Measurements from ENCODE around the gene TMEM52.

TMEM52 gene

GRCh38 chr1:1929102-1929638 is 10.1 kb upstream of the TMEM52 start:
- H3K4me1 ChIP-seq (ENCODE audit: insufficient read depth, low read length): no peaks in the 10 kb centered on the region
- H3K4me3 ChIP-seq (ENCODE audit: low read depth in 1 of 2, low read length in 2 of 2): no peak overlapping the region
- H3K9ac ChIP-seq (ENCODE audit: low read depth, low read length): no peak overlapping the region
- DNase-seq (no peak), ATAC-seq (ENCODE audit: insufficient read depth, low read depth) (no peak)
- no peak overlapping the region for H3K27ac ChIP-seq (ENCODE audit: low read length)
- H3K27me3 ChIP-seq (ENCODE audit: insufficient read depth, low read length, poor library complexity): no peaks in the 10 kb centered on the region
- peaks cover 2% of the 10 kb centered on the region for H3K9me3 ChIP-seq (ENCODE audit: insufficient read depth, low read length, severe bottlenecking)
- no peaks in the 10 kb centered on the region for H3K79me2 ChIP-seq (ENCODE audit: insufficient read depth, low read length)
- no peak overlapping the region for H2AFZ ChIP-seq (ENCODE audit: low read depth, low read length)
- no peaks in the 10 kb centered on the region; the same call in 1 of the 2 replicates for H4K20me1 ChIP-seq (ENCODE audit: insufficient read depth, low read length)
- no peak overlapping the region for H3K4me2 ChIP-seq (ENCODE audit: insufficient read depth, low read length)
- TF ChIP-seq, protein P1, sequence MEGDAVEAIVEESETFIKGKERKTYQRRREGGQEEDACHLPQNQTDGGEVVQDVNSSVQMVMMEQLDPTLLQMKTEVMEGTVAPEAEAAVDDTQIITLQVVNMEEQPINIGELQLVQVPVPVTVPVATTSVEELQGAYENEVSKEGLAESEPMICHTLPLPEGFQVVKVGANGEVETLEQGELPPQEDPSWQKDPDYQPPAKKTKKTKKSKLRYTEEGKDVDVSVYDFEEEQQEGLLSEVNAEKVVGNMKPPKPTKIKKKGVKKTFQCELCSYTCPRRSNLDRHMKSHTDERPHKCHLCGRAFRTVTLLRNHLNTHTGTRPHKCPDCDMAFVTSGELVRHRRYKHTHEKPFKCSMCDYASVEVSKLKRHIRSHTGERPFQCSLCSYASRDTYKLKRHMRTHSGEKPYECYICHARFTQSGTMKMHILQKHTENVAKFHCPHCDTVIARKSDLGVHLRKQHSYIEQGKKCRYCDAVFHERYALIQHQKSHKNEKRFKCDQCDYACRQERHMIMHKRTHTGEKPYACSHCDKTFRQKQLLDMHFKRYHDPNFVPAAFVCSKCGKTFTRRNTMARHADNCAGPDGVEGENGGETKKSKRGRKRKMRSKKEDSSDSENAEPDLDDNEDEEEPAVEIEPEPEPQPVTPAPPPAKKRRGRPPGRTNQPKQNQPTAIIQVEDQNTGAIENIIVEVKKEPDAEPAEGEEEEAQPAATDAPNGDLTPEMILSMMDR (IDR thresholded peaks at IDR 0.05; ENCODE audit: borderline replicate concordance, extremely low read depth, low read length, poor library complexity, severe bottlenecking): no peak
- TF ChIP-seq EZH2 (IDR thresholded peaks at IDR 0.05; ENCODE audit: borderline replicate concordance, low read depth, low read length, severe bottlenecking): no peak
- no peaks in the 10 kb centered on the region for H3K36me3 ChIP-seq (ENCODE audit: insufficient read depth, low read length)

DNA sequence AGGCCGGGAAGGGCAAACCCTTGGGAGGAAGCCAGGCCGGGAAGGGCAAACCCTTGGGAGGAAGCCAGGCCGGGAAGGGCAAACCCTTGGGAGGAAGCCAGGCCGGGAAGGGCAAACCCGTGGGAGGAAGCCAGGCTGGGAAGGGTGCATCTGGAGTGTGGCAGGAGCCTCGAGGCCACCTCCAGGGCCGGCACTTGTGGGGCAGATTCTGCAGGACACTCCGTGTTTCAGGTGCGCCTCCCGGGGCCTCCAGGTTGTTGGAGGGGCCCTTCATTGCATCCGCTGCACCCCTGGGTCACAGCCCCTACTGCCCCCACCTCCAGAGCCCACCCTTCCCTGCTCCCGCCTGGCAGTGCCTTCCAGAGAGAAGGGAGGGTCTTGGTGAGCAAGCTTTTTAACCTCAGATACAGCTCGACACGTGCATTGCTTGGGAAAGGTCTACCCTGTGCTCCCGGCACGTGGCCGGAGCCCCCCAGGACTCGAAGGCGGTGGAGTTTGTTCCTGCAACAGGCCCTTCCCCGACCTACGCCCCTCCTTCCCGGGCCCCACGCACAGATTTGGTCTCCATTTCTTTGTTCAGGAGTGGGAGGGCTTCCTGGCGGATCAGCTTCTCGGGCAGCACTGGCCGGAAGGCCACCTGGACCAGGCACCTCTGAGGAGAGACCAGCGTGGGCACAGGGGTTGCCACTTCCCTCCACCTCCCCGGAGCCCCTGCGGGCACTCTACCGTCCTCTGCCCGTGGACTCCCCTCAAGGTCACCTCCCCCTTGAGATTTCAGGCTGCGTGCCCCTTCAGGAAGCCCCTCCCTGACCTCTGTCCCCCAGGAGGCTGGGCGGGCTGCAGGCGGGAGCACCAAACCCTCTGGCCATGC is 9.4 kb upstream of the TMEM52 start:
- no peak overlapping the region for H2AFZ ChIP-seq (ENCODE audit: low read depth, low read length)
- TF ChIP-seq, protein P1 (IDR thresholded peaks at IDR 0.05; ENCODE audit: borderline replicate concordance, extremely low read depth, low read length, poor library complexity, severe bottlenecking): no peak
- TF ChIP-seq EZH2 (IDR thresholded peaks at IDR 0.05; ENCODE audit: borderline replicate concordance, low read depth, low read length, severe bottlenecking): no peak
- H3K36me3 ChIP-seq (ENCODE audit: insufficient read depth, low read length): no peaks in the 10 kb centered on the region
- no peak overlapping the region for H3K4me2 ChIP-seq (ENCODE audit: insufficient read depth, low read length)
- no peaks in the 10 kb centered on the region for H3K9me3 ChIP-seq (ENCODE audit: insufficient read depth, low read length, severe bottlenecking)
- DNase-seq: no peak
- H3K4me3 ChIP-seq (ENCODE audit: low read depth in 1 of 2, low read length in 2 of 2): no peak overlapping the region
- ATAC-seq (ENCODE audit: insufficient read depth, low read depth): no peak
- no peaks in the 10 kb centered on the region for H3K27me3 ChIP-seq (ENCODE audit: insufficient read depth, low read length, poor library complexity)
- H3K4me1 ChIP-seq (ENCODE audit: insufficient read depth, low read length): no peaks in the 10 kb centered on the region
- no peak overlapping the region for H3K9ac ChIP-seq (ENCODE audit: low read depth, low read length)
- no peak overlapping the region for H3K27ac ChIP-seq (ENCODE audit: low read length)
- H3K79me2 ChIP-seq (ENCODE audit: insufficient read depth, low read length): no peaks in the 10 kb centered on the region
- no peaks in the 10 kb centered on the region; the same call in 1 of the 2 replicates for H4K20me1 ChIP-seq (ENCODE audit: insufficient read depth, low read length)

GRCh38 chr1:1927751-1928150 is 8.7 kb upstream of the TMEM52 start:
- no peak overlapping the region for H3K27ac ChIP-seq (ENCODE audit: low read length)
- no peak for TF ChIP-seq EZH2 (IDR thresholded peaks at IDR 0.05; ENCODE audit: borderline replicate concordance, low read depth, low read length, severe bottlenecking)
- TF ChIP-seq, protein P1 (IDR thresholded peaks at IDR 0.05; ENCODE audit: borderline replicate concordance, extremely low read depth, low read length, poor library complexity, severe bottlenecking): no peak
- H3K4me3 ChIP-seq (ENCODE audit: low read depth in 1 of 2, low read length in 2 of 2): no peak overlapping the region

More at GRCh38 chr1:1927751-1928150, 8.7 kb upstream of the TMEM52 start:
- Histone ChIP-seq H3K4me2 (ENCODE audit: insufficient read depth, low read length) (no peak overlapping the region), H3K27me3 (ENCODE audit: insufficient read depth, low read length, poor library complexity) (no peaks in the 10 kb centered on the region), H3K9me3 (ENCODE audit: insufficient read depth, low read length, severe bottlenecking) (no peaks in the 10 kb centered on the region), H3K36me3 (ENCODE audit: insufficient read depth, low read length) (no peaks in the 10 kb centered on the region), H2AFZ (ENCODE audit: low read depth, low read length) (no peak overlapping the region), H3K4me1 (ENCODE audit: insufficient read depth, low read length) (no peaks in the 10 kb centered on the region), H4K20me1 (ENCODE audit: insufficient read depth, low read length) (no peaks in the 10 kb centered on the region; the same call in 1 of the 2 replicates), H3K9ac (ENCODE audit: low read depth, low read length) (no peak overlapping the region), H3K79me2 (ENCODE audit: insufficient read depth, low read length) (no peaks in the 10 kb centered on the region)
- no peak for ATAC-seq (ENCODE audit: insufficient read depth, low read depth)
- no peak for DNase-seq

All from DND-41 (cell line).